Neural cell (in vitro differentiated cells): Measurements from ENCODE around the gene SP110.

ENCODE experiments used
- CTCF ChIP-seq: fragments of 450-650 bp; IDR thresholded peaks from 2 replicates; pipeline ENCODE4 v1.5.1; 2014; ENCODE audit warnings: antibody characterized with exemption, mild to moderate bottlenecking, moderate library complexity; ENCODE audit not compliant: poor library complexity, severe bottlenecking
- EP300 ChIP-seq: fragments of 450-650 bp; conservative IDR thresholded peaks from 2 replicates; pipeline ENCODE4 v1.6.1; 2014; ENCODE audit warnings: antibody characterized with exemption, mild to moderate bottlenecking, moderate library complexity; ENCODE audit not compliant: poor library complexity, severe bottlenecking
- EZH2 ChIP-seq: fragments of 200-600, 300-800 bp; shearing (Covaris generic), sonication (generic); IDR thresholded peaks from 2 replicates; pipeline ENCODE4 v1.6.1; 2014; ENCODE audit warnings: antibody characterized with exemption, low read length, borderline replicate concordance, mild to moderate bottlenecking; ENCODE audit not compliant: insufficient read depth, poor library complexity, severe bottlenecking
- MXI1 ChIP-seq: fragments of 450-650 bp; conservative IDR thresholded peaks from 2 replicates; pipeline ENCODE4 v1.6.1; 2014; ENCODE audit warnings: antibody characterized with exemption, mild to moderate bottlenecking; ENCODE audit not compliant: poor library complexity, severe bottlenecking
- POLR2AphosphoS5 ChIP-seq: IDR thresholded peaks from 2 replicates; pipeline ENCODE4 v1.6.1; 2012
- RAD21 ChIP-seq: fragments of 450-650 bp; conservative IDR thresholded peaks from 2 replicates; pipeline ENCODE4 v1.6.1; 2014; ENCODE audit warnings: antibody characterized with exemption, mild to moderate bottlenecking, moderate library complexity
- REST ChIP-seq: IDR thresholded peaks from 2 replicates; pipeline ENCODE4 v1.6.1; 2012; ENCODE audit warnings: borderline replicate concordance
- SMC3 ChIP-seq: fragments of 450-650 bp; conservative IDR thresholded peaks from 2 replicates; pipeline ENCODE4 v1.6.1; 2014; ENCODE audit warnings: antibody characterized with exemption, mild to moderate bottlenecking, moderate library complexity; ENCODE audit not compliant: poor library complexity
- TAF1 ChIP-seq: IDR thresholded peaks from 2 replicates; pipeline ENCODE4 v1.6.1; 2012; ENCODE audit warnings: low read depth

- TF ChIP-seq CTCF (no peak), RAD21 (no peak), REST (no peak), POLR2AphosphoS5 (no peak), EZH2 (no peak), SMC3 (no peak), EP300 (no peak), TAF1 (no peak), MXI1 (no peak)
Observed at GRCh38 chr2:230144355-230144754, 75.4 kb downstream of the SP110 start.
